GM19455 (cell line): ENCODE results near the gene PRDM15.

Experiments used
- ATAC-seq: cut with Tn5 transposase; IDR thresholded peaks from one replicate; pipeline ENCODE4 v1.9.1; 2021; ENCODE audit not compliant: unreplicated experiment

PRDM15 gene, protein sequence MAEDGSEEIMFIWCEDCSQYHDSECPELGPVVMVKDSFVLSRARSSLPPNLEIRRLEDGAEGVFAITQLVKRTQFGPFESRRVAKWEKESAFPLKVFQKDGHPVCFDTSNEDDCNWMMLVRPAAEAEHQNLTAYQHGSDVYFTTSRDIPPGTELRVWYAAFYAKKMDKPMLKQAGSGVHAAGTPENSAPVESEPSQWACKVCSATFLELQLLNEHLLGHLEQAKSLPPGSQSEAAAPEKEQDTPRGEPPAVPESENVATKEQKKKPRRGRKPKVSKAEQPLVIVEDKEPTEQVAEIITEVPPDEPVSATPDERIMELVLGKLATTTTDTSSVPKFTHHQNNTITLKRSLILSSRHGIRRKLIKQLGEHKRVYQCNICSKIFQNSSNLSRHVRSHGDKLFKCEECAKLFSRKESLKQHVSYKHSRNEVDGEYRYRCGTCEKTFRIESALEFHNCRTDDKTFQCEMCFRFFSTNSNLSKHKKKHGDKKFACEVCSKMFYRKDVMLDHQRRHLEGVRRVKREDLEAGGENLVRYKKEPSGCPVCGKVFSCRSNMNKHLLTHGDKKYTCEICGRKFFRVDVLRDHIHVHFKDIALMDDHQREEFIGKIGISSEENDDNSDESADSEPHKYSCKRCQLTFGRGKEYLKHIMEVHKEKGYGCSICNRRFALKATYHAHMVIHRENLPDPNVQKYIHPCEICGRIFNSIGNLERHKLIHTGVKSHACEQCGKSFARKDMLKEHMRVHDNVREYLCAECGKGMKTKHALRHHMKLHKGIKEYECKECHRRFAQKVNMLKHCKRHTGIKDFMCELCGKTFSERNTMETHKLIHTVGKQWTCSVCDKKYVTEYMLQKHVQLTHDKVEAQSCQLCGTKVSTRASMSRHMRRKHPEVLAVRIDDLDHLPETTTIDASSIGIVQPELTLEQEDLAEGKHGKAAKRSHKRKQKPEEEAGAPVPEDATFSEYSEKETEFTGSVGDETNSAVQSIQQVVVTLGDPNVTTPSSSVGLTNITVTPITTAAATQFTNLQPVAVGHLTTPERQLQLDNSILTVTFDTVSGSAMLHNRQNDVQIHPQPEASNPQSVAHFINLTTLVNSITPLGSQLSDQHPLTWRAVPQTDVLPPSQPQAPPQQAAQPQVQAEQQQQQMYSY

DNA sequence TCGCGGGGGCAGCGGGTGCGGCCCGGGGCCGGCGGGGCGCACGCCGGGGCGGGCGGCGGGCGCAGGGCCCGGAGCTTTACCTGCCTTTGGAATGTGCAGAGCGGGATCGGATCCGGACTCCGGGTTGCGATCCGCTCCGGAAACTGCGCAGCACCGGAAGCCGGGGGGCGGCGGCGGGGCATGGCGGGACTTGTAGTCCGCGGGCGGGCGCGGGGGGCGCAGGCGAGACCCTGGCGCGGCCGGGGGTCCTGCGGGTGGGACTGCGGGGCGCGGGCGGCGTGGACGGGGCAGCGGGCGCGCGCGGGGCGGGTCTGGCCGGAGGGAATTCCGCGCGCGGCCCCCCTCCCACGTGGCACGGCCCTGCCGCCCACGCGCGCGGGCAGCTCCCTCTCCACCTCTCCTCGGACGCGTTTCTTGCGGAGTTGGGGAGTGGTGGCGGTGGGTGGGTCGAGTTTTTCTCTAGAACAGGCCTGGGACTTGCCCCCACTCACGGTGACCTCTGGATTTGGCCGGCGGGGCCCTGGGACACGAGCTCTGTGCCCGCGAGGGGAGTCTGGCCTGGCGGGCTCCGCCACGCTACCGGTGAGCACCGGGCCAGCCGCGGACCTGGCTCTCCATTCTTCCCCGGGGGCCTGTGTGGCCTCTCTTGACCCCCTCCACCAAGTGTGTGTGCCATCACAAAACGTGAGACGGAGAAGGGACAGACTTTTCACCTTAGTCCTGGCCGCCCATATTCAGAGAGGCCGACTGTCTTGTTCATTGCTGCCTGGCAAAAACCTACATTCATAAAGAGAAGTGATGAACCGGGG lies at the start of gene PRDM15:
PRDM15 (minus strand) TSS at position 155 of the 809 bp plus-strand sequence. CDS start 18,981 bp downstream, outside the sequence.
- ATAC-seq, result peak; percentile 54

DNA sequence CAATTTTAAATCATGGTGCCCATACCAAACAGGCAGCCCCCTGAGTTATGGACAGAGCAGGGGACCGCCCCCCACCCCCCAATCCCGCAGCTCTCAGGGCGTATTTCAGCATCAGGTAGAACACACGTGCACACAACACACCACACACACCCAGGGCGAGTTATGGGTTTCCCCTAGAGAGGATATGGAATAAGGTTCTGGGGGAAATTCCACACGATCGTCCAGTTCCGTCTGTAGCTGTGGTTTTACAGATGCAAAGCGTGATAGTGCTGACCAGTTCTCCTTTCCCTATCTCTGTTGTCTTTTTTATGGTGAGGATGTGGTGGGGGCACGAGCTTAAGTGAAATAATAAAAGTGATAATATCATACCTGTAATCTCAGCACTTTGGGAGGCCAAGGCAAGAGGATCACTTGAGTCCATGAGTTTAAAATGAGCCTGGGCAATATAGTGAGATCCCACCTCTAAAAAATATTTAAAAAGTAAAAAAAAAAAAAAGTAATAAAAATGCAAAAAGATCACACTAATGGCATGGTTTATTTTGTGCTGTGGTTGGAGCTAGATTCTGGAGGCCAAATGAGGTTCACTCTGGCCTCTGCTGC lies 49.6 kb upstream of the PRDM15 start:
- no peak for ATAC-seq

DNA sequence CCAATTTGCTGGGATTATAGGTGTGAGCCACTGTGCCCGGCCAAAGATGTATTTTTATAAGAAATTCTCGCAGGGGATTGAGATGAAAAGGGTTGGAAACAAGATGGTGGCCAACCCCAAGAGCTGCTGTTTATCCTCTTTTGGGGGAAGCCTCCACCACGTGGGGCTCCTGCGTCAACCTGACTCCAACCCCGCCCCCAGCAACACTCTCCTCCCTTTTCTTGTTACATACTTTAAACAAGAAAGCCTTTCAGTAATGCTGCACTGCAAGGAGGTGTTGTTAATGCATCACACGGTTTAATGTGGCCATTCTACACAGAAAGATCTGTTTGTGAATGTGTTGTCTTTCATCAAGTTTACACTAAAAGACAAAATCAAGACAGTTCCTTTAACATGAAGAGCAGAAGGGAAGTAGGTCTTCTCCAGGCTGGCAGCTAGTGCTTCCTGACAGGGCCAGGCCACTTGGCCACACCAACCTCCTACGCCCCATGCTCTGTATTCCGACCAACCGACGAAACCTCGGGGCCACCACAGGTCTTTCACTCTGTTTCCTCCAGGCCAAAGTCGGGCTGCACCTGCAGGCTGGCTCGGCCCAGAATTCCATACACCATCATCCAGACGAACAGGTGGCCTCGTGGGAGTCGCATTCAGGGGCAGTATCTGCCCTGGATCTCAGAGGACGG lies 48.7 kb upstream of the PRDM15 start:
- ATAC-seq, result no peak

DNA sequence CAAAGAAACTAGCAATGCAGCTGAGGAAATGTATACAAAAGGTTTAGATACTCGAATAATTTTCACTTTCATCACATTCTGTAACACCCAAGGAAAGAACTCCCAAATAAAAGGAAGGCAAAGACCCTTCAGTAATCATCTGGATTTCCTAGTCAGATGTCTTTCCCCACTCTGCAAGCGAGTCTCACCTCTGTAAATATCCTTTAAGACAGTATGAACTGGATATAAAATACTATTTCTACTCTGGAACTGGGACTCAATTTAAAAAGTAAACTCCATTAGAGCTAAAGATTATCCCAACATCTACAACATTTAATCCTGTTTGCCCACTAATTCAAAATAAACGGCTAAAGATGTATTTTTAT lies 47.6 kb upstream of the PRDM15 start:
- no peak for ATAC-seq

DNA sequence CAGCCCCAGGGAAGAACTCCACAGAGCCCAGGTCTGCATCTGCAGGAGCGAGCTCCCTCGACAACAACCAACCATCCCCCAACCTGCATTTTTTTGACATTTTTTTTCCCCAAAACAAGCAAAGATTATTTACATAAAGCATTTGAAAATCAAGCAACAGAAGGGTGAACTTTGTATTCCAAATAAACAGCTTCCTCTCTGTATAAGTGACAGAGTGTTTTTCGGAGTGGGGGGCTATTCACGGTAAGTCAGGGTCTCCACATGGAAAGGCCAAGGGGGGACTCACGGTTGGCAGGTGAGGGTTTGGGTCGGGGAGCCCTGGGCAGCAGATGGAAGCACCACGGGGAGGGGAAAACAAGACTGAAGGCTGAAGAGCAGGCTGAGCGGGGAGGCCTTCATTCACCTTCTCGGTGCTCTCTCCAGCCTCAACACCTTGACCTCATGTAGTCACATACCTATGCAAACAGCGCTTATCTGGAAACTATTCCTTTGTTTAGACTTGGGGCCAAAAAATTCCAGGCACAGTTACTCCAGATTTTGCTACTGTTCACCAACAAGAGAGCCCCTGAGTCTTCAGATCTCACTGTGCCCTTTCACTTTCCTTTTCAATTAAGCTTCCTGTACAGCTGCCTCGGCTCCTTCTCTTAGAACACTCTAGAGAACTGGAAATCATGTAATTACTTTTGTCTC lies 47.1 kb upstream of the PRDM15 start:
- ATAC-seq, result peak; percentile 45

DNA sequence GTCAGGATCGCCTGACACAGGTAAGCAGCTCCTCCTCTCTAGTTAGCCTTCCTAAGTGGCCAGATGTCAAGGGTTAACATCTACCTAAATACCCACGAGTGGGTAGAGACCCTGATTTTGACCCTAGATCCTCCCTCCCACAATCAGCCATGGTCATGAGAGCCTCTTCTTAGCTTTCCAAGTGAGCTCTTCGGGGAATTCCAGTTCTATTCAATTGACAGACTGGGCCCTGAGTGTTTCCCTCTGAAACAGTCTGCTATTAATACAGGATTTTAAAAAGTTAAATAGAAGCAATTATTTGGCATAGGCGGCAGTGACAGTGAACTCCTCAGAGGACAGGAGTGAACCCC lies 46.6 kb upstream of the PRDM15 start:
- ATAC-seq, result no peak

DNA sequence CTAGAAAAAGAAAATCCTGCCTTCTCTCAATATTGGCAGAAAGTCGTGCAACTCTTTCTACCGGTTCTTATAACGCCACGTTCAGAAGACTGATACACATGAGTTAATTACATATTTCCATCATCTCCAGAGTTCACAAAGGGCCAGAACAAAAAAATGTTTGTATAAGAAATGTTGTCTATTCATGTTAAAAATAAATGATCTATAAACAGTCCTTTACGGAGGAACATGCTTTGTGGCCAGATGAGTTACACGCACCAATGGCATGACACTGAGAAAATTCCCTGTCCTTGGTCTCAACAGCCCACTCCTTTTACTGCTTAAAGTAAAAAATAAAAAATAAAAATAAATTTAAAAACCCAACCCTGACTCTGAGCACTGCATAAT lies 45.2 kb upstream of the PRDM15 start:
- no peak for ATAC-seq

DNA sequence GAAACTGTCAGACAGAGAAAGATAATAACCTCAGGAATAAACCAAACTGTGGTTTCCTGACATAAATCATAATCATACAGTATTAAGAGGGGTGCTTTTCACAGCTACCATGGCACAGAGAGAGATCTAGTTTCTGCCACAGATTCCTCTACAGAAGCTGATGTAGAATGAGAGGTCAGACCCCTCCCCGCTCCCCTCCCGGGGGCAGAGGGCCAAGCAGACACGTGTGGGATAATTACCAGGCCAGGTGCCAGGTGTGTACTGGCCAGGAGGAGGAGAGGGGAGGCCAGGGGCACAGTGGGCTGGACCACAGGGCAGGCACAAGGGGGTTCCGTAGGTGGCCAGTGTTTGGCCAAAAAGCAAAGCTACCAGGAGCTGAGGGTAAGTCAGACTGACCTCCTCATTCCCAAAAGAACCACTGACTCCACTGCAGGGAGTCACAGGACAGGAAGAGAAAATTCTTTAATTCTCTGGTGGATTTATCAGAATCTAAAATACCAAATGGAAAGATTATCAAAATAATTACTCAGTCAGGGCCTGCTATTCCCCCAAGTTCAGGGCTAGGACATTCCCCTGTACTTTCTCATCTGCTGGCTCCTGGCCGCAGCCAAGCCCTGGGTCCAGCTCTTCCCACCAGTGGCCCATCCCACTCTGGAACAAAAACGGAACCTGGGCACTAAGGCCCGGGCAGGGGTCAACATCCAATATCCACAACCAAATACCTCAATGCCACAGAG lies 44.7 kb upstream of the PRDM15 start:
- no peak for ATAC-seq

DNA sequence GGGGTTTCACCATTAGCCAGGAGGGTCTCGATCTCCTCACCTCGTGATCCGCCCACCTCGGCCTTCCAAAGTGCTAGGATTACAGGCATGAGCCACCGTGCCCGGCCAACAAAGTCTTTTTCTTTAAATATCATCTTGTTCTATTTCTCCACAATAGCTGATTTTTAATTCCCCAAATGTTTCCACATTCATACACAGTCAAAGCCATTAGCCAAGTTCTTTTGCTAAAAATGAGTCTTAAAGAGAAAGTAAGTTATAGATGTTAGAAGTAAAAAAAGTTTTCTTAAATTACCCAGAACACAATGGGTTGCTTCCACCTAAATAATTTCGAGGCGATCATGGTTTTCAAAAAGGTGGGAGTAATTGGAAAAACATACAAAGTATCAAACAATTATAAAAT lies 44.0 kb upstream of the PRDM15 start:
- ATAC-seq, result no peak

DNA sequence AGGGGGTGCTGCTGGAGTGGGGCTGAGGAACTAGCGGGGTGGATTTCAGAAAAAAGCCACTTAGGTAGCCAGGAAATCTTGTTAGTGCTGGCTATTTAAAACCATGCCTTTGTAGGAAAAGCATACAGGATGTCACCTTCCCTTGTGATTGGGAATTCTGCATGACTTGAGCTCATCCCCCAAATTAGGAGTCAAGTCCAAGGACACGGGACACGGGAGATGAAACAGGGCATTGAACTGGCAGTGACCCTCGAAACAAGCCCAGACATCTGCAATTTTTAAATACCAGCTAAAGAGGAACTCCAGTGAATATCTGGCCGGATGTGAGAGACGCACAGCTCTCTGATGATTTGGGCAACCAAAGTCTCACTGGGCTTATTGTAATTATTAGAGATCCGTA lies 41.9 kb upstream of the PRDM15 start:
- no peak for ATAC-seq

DNA sequence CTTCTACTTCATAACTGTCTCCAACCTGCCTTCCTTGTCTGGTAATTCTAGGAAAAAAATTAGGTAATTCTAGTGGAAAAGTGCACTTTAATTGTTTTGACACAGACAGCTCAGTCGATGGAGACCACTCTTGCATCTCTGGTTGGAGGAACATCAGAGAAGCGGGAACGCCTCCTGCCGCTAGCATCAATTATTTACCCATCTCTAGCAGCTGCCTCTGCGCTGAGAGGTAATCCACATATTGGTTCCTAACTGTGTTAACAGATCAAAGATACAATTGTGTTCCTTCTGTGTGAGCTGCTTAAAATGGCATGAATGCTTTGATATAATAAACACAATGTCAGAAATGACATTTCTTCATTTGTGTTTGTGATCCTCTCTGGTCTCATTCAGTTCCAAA lies 41.3 kb upstream of the PRDM15 start:
- no peak for ATAC-seq

DNA sequence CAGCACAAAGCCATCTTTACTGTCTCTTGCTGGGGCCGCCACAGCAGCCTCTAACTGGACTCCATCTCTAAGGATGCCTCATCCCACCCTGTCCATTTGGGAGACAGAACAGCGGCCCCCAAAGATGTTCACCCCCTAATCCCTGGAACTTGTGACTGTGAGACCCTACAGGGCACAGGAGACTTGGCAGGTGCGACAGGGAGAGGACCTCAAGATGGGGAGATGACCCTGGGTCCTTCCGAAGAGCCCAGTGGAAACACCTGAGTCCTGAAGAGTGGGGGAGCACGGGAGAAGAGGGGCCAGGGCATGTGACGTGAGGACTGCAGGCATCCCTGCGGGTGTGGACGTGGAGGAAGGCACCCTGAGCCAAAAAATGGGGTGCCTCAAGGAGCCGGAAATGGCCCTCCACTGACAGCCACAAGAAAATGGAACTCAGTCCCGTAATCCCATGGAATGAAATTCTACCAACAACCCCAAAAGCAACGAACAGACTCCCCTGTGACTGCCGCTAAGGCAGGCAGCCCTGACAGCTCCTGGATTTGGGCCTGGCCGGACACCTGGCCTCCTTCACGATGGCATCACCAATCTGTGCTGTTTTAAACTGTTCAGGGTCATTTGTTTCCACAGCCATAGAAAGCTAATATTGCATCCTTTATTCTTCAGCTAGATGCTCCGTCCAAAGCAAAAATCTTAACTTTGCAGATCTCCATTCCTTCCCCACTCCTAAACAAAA lies 40.7 kb upstream of the PRDM15 start:
- no peak for ATAC-seq

DNA sequence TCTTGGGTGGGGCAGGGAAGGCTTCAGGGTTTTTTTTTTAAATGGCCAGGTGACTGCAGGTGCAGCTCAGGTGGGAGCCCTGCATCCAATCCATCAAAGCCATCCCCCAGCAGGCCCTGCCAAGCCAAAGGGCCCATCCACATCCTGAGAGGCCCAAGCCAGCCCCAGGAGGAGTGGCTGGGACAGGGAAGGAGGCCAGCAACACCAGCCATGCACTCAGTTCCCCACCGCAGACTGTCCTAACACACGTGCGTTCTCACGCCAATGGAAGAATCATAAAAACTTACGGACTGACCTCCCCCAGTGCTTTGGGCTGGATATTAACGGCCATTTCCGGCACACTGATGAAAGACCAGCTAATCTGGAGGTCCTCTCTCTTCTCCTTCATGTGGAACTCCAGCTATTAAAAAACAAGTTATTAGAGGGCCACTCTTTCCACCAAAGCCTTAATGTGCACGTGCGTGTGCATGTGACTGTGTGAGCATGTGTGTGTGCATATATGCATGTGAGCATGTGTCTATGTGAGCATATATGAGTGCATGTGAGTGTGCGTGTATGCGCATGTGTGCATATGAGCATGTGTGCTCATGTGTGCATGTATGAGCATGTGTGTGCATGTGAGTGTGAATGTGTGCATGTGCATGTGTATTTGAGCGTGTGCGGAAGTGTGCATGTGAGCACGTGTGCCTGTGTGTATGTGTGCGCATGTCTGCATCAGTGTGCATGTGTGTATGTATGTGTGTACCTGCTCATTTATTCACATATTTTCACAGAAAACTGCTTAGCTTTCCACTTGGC lies 39.6 kb upstream of the PRDM15 start:
- ATAC-seq, result no peak

DNA sequence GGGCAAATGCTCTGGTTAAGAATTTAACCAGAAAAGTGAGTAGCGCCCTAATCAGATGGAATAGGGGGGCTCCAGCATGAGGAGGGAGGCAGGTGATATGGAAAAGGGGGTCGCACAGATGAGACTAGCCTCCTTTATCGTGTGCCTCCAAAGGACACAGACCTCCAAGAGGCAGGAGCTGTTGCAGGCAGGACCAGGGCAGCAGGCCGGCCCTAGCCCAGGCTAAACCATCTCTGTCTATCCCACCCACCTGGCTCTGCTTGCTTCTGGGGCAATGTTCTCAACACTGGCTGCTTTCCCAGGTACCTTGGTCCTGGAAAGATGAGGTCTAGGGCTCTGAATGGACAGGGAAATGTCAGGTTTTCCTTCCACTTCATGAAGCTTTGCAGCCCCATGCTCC lies 38.4 kb upstream of the PRDM15 start:
- ATAC-seq, result no peak

DNA sequence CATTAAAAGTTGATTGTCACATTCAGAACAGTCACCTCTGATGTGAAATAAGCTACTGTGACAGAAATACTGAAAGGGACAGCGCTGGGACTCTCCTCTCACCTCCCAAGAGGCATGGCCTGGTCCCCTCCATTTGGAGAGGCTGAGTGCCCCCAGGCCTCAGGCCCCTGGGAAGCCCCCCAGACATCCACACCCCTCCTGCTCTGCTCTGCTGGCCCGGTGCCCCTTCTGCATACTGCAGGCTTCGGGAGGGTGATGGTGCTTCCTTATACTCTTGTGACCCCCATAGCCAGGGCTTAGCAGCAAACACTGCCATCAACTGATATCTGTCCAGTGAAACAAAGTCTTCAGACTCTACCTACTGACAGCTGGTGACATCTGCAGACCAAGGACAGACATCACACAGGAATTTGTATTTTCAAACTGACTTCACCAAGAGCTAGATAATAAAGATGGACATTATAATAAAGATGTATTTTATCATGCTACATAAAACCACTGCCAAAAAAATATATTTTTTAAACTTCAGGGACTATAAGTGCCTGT lies 37.8 kb upstream of the PRDM15 start:
- ATAC-seq, result no peak

DNA sequence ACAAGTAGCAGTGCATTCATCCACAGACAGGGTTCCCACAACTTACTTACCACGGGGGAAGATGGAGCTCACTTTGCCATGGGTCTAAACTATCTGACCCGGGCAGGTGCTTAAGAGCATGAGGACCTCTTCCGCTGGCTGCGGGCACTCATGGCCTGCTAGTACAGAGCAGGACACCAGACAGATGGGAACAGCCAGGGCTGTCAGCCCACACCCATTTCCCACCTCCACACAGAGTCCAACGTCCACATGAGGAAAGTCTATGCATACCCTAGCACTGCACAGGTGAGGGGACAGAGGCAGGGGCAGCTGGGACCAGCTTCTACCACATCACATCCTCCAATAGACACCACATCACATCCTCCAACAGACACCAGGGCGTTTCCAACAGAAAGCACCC lies 35.8 kb upstream of the PRDM15 start:
- no peak for ATAC-seq

DNA sequence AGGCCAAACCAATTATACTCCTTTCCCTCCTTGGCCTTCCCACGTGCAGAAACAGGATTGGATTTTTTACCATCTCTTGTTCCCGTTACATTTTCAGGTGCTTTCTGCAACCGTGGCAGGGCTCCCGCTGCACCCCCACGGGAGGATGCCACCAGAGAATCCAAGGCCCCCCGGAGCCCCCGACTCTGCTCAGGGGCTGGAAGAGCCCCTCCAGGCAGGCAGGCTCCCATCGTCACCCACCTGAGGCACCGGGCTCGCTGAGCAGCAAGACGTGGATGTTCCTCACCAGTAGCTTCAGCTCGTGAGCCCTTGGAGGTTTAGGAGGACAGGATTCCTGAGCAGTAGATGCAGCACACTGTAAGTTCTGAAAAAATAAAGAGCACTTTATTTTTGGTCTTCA lies 35.2 kb upstream of the PRDM15 start:
- no peak for ATAC-seq
